Measurements from ENCODE around the gene ZNF532.
A peak's percentile ranks its signal among the peaks of the same experiment; 100 is the strongest.

ZNF532 gene

GRCh38 chr18:58860747-58861231, 3.9 kb upstream of the ZNF532 start:
- H3K27ac ChIP-seq (replicated peaks; ENCODE audit: low read length) = peak overlapping the region; percentile 5
- H2BK5ac ChIP-seq (ENCODE audit: low read length) = no peak overlapping the region

GRCh38 chr18:58861353-58861752, 3.3 kb upstream of the ZNF532 start:
- H2BK5ac ChIP-seq (ENCODE audit: low read length) = no peak overlapping the region
- no peaks in the 10 kb centered on the region for H3K27me3 ChIP-seq (ENCODE audit: control insufficient read depth in 3 of 3, insufficient read depth in 3 of 3, low read depth in 1 of 3, low read length in 3 of 3)
- H2BK12ac ChIP-seq (ENCODE audit: low read length) = no peak overlapping the region
- H3K4me2 ChIP-seq (ENCODE audit: insufficient read depth, low read length, poor library complexity, severe bottlenecking) = no peak overlapping the region
- H3K4ac ChIP-seq (ENCODE audit: low read length) = no peak overlapping the region
- WGBS, 2 donors (ENCODE audit: extremely low coverage in 2 of 2, insufficient read length in 2 of 2, insufficient replicate concordance in 1 of 2) = no CpG with 5 or more reads among the region's 3 CpGs
- no peak overlapping the region for H2BK120ac ChIP-seq (ENCODE audit: low read depth, low read length)
- no peak overlapping the region for H3K9ac ChIP-seq (ENCODE audit: low read depth, low read length, poor library complexity)
- H3K36me3 ChIP-seq (replicated peaks in 1 of 2; ENCODE audit: control insufficient read depth in 2 of 2, insufficient read depth in 2 of 2, low read length in 2 of 2) = peaks cover 0 to 16% of the 10 kb centered on the region in 2 donors
- no peak overlapping the region for H2AK5ac ChIP-seq (ENCODE audit: low read depth, low read length)
- peaks cover 0 to 2% of the 10 kb centered on the region in 2 donors for H3K9me3 ChIP-seq (replicated peaks in 1 of 2; ENCODE audit: control insufficient read depth in 2 of 2, insufficient read depth in 1 of 2, low read depth in 1 of 2, low read length in 2 of 2)
- no peak for DNase-seq (ENCODE audit: low spot score)
- H3K23ac ChIP-seq (ENCODE audit: low read depth, low read length, poor library complexity) = no peak overlapping the region
- H4K8ac ChIP-seq (ENCODE audit: low read depth, low read length) = no peak overlapping the region
- no peak overlapping the region for H3K18ac ChIP-seq (ENCODE audit: low read length)
- no peak overlapping the region for H3K14ac ChIP-seq (ENCODE audit: low read length)
- no peak overlapping the region for H3K4me3 ChIP-seq (ENCODE audit: low read length in 2 of 2)
- no peak overlapping the region for H2AFZ ChIP-seq (ENCODE audit: low read length)
- no peak overlapping the region for H3K27ac ChIP-seq (replicated peaks; ENCODE audit: low read length)
- H3K4me1 ChIP-seq (ENCODE audit: control insufficient read depth in 2 of 2, insufficient read depth in 1 of 2, low read depth in 1 of 2, low read length in 2 of 2) = peaks cover 30 to 49% of the 10 kb centered on the region in 2 donors
- H2BK15ac ChIP-seq (ENCODE audit: low read length) = no peak overlapping the region
- H3K79me1 ChIP-seq (ENCODE audit: low read depth, low read length) = no peaks in the 10 kb centered on the region
- H4K91ac ChIP-seq (ENCODE audit: low read depth, low read length, poor library complexity) = no peak overlapping the region

More at GRCh38 chr18:58860747-58861231, 3.9 kb upstream of the ZNF532 start:
- Histone ChIP-seq H2BK120ac (ENCODE audit: low read depth, low read length) (no peak overlapping the region), H3K9ac (ENCODE audit: low read depth, low read length, poor library complexity) (no peak overlapping the region), H3K23ac (ENCODE audit: low read depth, low read length, poor library complexity) (no peak overlapping the region), H4K91ac (ENCODE audit: low read depth, low read length, poor library complexity) (no peak overlapping the region), H3K27me3 (ENCODE audit: control insufficient read depth in 3 of 3, insufficient read depth in 3 of 3, low read depth in 1 of 3, low read length in 3 of 3) (no peaks in the 10 kb centered on the region), H3K4ac (ENCODE audit: low read length) (no peak overlapping the region), H2AK5ac (ENCODE audit: low read depth, low read length) (no peak overlapping the region), H3K4me2 (ENCODE audit: insufficient read depth, low read length, poor library complexity, severe bottlenecking) (no peak overlapping the region), H3K79me1 (ENCODE audit: low read depth, low read length) (no peaks in the 10 kb centered on the region), H3K18ac (ENCODE audit: low read length) (no peak overlapping the region), H2BK15ac (ENCODE audit: low read length) (no peak overlapping the region), H3K14ac (ENCODE audit: low read length) (no peak overlapping the region), H4K8ac (ENCODE audit: low read depth, low read length) (no peak overlapping the region), H2AFZ (ENCODE audit: low read length) (peak overlapping the region; percentile 44), H3K4me3 (ENCODE audit: low read length in 2 of 2) (no peak overlapping the region), H3K4me1 (ENCODE audit: control insufficient read depth in 2 of 2, insufficient read depth in 1 of 2, low read depth in 1 of 2, low read length in 2 of 2) (peaks cover 25 to 45% of the 10 kb centered on the region in 2 donors), H2BK12ac (ENCODE audit: low read length) (no peak overlapping the region), H3K36me3 (replicated peaks in 1 of 2; ENCODE audit: control insufficient read depth in 2 of 2, insufficient read depth in 2 of 2, low read length in 2 of 2) (peaks cover 0 to 10% of the 10 kb centered on the region in 2 donors), H3K9me3 (replicated peaks in 1 of 2; ENCODE audit: control insufficient read depth in 2 of 2, insufficient read depth in 1 of 2, low read depth in 1 of 2, low read length in 2 of 2) (peaks cover 0 to 2% of the 10 kb centered on the region in 2 donors)
- no peak for DNase-seq (ENCODE audit: low spot score)
- WGBS, 2 donors (ENCODE audit: extremely low coverage in 2 of 2, insufficient read length in 2 of 2, insufficient replicate concordance in 1 of 2) = no CpG with 5 or more reads among the region's 7 CpGs

- Histone ChIP-seq H3K4me2 (ENCODE audit: insufficient read depth, low read length, poor library complexity, severe bottlenecking) (no peak overlapping the region), H2BK5ac (ENCODE audit: low read length) (no peak overlapping the region), H3K9me3 (replicated peaks in 1 of 2; ENCODE audit: control insufficient read depth in 2 of 2, insufficient read depth in 1 of 2, low read depth in 1 of 2, low read length in 2 of 2) (peaks cover 0 to 6% of the 10 kb centered on the region in 2 donors), H3K27me3 (ENCODE audit: control insufficient read depth in 3 of 3, insufficient read depth in 3 of 3, low read depth in 1 of 3, low read length in 3 of 3) (no peaks in the 10 kb centered on the region), H3K9ac (ENCODE audit: low read depth, low read length, poor library complexity) (no peak overlapping the region), H3K4me1 (ENCODE audit: control insufficient read depth in 2 of 2, insufficient read depth in 1 of 2, low read depth in 1 of 2, low read length in 2 of 2) (peaks cover 33 to 49% of the 10 kb centered on the region in 2 donors), H4K8ac (ENCODE audit: low read depth, low read length) (no peak overlapping the region), H2BK120ac (ENCODE audit: low read depth, low read length) (no peak overlapping the region), H3K14ac (ENCODE audit: low read length) (no peak overlapping the region), H2BK15ac (ENCODE audit: low read length) (no peak overlapping the region), H2BK12ac (ENCODE audit: low read length) (no peak overlapping the region), H3K23ac (ENCODE audit: low read depth, low read length, poor library complexity) (no peak overlapping the region), H3K79me1 (ENCODE audit: low read depth, low read length) (no peaks in the 10 kb centered on the region), H3K4ac (ENCODE audit: low read length) (no peak overlapping the region), H3K4me3 (ENCODE audit: low read length in 2 of 2) (peak overlapping the region in 1 of 2 donors; percentile 67), H3K18ac (ENCODE audit: low read length) (no peak overlapping the region), H4K91ac (ENCODE audit: low read depth, low read length, poor library complexity) (no peak overlapping the region), H2AK5ac (ENCODE audit: low read depth, low read length) (no peak overlapping the region), H3K27ac (replicated peaks; ENCODE audit: low read length) (no peak overlapping the region), H3K36me3 (replicated peaks in 1 of 2; ENCODE audit: control insufficient read depth in 2 of 2, insufficient read depth in 2 of 2, low read length in 2 of 2) (peaks cover 0 to 21% of the 10 kb centered on the region in 2 donors), H2AFZ (ENCODE audit: low read length) (no peak overlapping the region)
- no peak for DNase-seq (ENCODE audit: low spot score)
- no CpG with 5 or more reads among the region's 5 CpGs for WGBS, 2 donors (ENCODE audit: extremely low coverage in 2 of 2, insufficient read length in 2 of 2, insufficient replicate concordance in 1 of 2)
These were observed 2.8 kb upstream of the ZNF532 start for GRCh38 chr18:58861861-58862301.

- Histone ChIP-seq H3K4me2 (ENCODE audit: insufficient read depth, low read length, poor library complexity, severe bottlenecking) (peak overlapping the region; percentile 73), H2BK15ac (ENCODE audit: low read length) (no peak overlapping the region), H2AFZ (ENCODE audit: low read length) (peak overlapping the region; percentile 81), H3K9me3 (replicated peaks in 1 of 2; ENCODE audit: control insufficient read depth in 2 of 2, insufficient read depth in 1 of 2, low read depth in 1 of 2, low read length in 2 of 2) (peaks cover 0 to 10% of the 10 kb centered on the region in 2 donors), H3K9ac (ENCODE audit: low read depth, low read length, poor library complexity) (no peak overlapping the region), H3K18ac (ENCODE audit: low read length) (no peak overlapping the region), H2BK12ac (ENCODE audit: low read length) (no peak overlapping the region), H3K23ac (ENCODE audit: low read depth, low read length, poor library complexity) (no peak overlapping the region), H3K14ac (ENCODE audit: low read length) (no peak overlapping the region), H3K4ac (ENCODE audit: low read length) (no peak overlapping the region), H3K27ac (replicated peaks; ENCODE audit: low read length) (peak overlapping the region; percentile 92), H3K79me1 (ENCODE audit: low read depth, low read length) (no peaks in the 10 kb centered on the region), H4K8ac (ENCODE audit: low read depth, low read length) (no peak overlapping the region), H3K36me3 (replicated peaks in 1 of 2; ENCODE audit: control insufficient read depth in 2 of 2, insufficient read depth in 2 of 2, low read length in 2 of 2) (peaks cover 0 to 26% of the 10 kb centered on the region in 2 donors), H2AK5ac (ENCODE audit: low read depth, low read length) (no peak overlapping the region), H3K4me1 (ENCODE audit: control insufficient read depth in 2 of 2, insufficient read depth in 1 of 2, low read depth in 1 of 2, low read length in 2 of 2) (peaks cover 37 to 51% of the 10 kb centered on the region in 2 donors), H4K91ac (ENCODE audit: low read depth, low read length, poor library complexity) (no peak overlapping the region), H2BK120ac (ENCODE audit: low read depth, low read length) (no peak overlapping the region), H3K4me3 (ENCODE audit: low read length in 2 of 2) (peak overlapping the region in 1 of 2 donors; percentile 67), H3K27me3 (ENCODE audit: control insufficient read depth in 3 of 3, insufficient read depth in 3 of 3, low read depth in 1 of 3, low read length in 3 of 3) (no peaks in the 10 kb centered on the region), H2BK5ac (ENCODE audit: low read length) (peak overlapping the region; percentile 95)
- no CpG with 5 or more reads among the region's 10 CpGs for WGBS, 2 donors (ENCODE audit: extremely low coverage in 2 of 2, insufficient read length in 2 of 2, insufficient replicate concordance in 1 of 2)
- no peak for DNase-seq (ENCODE audit: low spot score)
These were observed 2.3 kb upstream of the ZNF532 start for GRCh38 chr18:58862356-58862755.
